Spleen (tissue), 7 donors: ENCODE measurements around the gene TTC28.
"Not testable (repeated sequence)": the region's sequence is repeated elsewhere in the genome, so short reads cannot be mapped to it uniquely, and the experiment has no call there.

ENCODE experiments used
- POLR2A ChIP-seq, 3 donors: fragments of 450-650 bp; IDR thresholded peaks; one replicate each; pipeline ENCODE4 v1.5.1; 2017; ENCODE audit warnings: antibody characterized with exemption in 3 of 3, mild to moderate bottlenecking in 1 of 3
- TF ChIP-seq, protein P1 (sequence below), 11 experiments: fragments of 200-600 bp in 7 of 11; fragments of 450-650 bp in 4 of 11; sonication (generic) in 4 of 11; IDR thresholded peaks in 8 of 11; conservative IDR thresholded peaks in 3 of 11; 1 replicate in 7 of 11; 2 replicates in 4 of 11; pipeline versions ENCODE4 v1.4.0 to v1.8.0; 2016 to 2021; ENCODE audit warnings: antibody characterized with exemption in 11 of 11, inconsistent platforms in 4 of 11, mild to moderate bottlenecking in 1 of 11
- donor health status: DM: no; HTN: no; CAD: no; lungs with moderate emphysema.
- donor health status: DM: no; HTN: no; CAD: no.
- donor health status: DM: no; HTN: no; CAD: no.

DNA sequence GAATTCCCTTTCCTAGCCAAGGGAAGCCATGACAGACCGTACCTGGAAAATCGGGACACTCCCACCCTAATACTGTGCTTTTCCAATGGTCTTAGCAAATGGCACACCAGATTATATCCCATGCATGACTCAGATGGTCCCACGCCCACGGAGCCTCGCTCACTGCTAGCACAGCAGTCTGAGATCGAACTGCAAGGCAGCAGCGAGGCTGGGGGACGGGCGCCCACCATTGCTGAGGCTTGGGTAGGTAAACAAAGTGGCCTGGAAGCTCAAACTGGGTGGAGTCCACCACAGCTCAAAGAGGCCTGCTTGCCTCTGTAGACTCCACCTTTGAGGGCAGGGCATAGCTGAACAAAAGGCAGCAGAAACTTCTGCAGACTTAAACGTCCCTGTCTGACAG, 150.5 kb downstream of the TTC28 start:
- TF ChIP-seq, protein P1, sequence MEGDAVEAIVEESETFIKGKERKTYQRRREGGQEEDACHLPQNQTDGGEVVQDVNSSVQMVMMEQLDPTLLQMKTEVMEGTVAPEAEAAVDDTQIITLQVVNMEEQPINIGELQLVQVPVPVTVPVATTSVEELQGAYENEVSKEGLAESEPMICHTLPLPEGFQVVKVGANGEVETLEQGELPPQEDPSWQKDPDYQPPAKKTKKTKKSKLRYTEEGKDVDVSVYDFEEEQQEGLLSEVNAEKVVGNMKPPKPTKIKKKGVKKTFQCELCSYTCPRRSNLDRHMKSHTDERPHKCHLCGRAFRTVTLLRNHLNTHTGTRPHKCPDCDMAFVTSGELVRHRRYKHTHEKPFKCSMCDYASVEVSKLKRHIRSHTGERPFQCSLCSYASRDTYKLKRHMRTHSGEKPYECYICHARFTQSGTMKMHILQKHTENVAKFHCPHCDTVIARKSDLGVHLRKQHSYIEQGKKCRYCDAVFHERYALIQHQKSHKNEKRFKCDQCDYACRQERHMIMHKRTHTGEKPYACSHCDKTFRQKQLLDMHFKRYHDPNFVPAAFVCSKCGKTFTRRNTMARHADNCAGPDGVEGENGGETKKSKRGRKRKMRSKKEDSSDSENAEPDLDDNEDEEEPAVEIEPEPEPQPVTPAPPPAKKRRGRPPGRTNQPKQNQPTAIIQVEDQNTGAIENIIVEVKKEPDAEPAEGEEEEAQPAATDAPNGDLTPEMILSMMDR (IDR thresholded peaks at IDR 0.05 in 8 of 11, conservative IDR thresholded peaks at IDR 0.05 in 3 of 11) = not testable (repeated sequence)
- TF ChIP-seq POLR2A (IDR thresholded peaks at IDR 0.05) = not testable (repeated sequence)
